Upper lobe of right lung (tissue), 1 donor: ENCODE data around the gene F2RL2. TPM values are rescaled to one million over a fixed set of nuclear protein-coding genes. Genes with fewer than 3 reads are reported as not detected.

Experiments used
- ATAC-seq: fragments of 200-7000 bp; cut with Tn5 transposase; one replicate; pipeline ENCODE4 v1.9.1; 2020; ENCODE audit warnings: mild to moderate bottlenecking, moderate library complexity
- DNase-seq: peaks from one replicate; pipeline ENCODE4 v3.0.0-alpha.2; 2020
- H3K27ac ChIP-seq: fragments of 200-600 bp; one replicate; pipeline ENCODE4 v1.8.0; 2022
- H3K27me3 ChIP-seq: fragments of 200-600 bp; one replicate; pipeline ENCODE4 v1.8.0; 2022; ENCODE audit warnings: mild to moderate bottlenecking
- H3K36me3 ChIP-seq: fragments of 200-600 bp; one replicate; pipeline ENCODE4 v1.8.0; 2022
- H3K4me1 ChIP-seq: fragments of 200-600 bp; one replicate; pipeline ENCODE4 v1.8.0; 2022
- H3K4me3 ChIP-seq: fragments of 200-600 bp; one replicate; pipeline ENCODE4 v1.8.0; 2022; ENCODE audit warnings: mild to moderate bottlenecking
- H3K9me3 ChIP-seq: fragments of 200-600 bp; one replicate; pipeline ENCODE4 v1.8.0; 2022
- intact Hi-C: fragments of 100-400 bp; cut with DNase I; formaldehyde crosslinking; loops from one replicate; pipeline ENCODE4 v1.11.0; 2022
- total RNA-seq: library from RNA; stranded (reverse); fragmentation: NEBNext Ultra II Directional; extraction: Animal tissue kit (Norgen Biotek cat#: 25700); gene quantifications from one replicate; pipeline ENCODE4 v1.2.1, GENCODE V29; 2021
- TF ChIP-seq, protein P1 (sequence below): fragments of 200-600 bp; IDR thresholded peaks from one replicate; pipeline ENCODE4 v1.8.0; 2022; ENCODE audit warnings: antibody characterized with exemption
- donor health status: DM: no; HTN: yes; CAD: no; lungs with severe emphysema.

The F2RL2 gene
- total RNA-seq, 1 donor from 2014 or later: 1.2 TPM

DNA sequence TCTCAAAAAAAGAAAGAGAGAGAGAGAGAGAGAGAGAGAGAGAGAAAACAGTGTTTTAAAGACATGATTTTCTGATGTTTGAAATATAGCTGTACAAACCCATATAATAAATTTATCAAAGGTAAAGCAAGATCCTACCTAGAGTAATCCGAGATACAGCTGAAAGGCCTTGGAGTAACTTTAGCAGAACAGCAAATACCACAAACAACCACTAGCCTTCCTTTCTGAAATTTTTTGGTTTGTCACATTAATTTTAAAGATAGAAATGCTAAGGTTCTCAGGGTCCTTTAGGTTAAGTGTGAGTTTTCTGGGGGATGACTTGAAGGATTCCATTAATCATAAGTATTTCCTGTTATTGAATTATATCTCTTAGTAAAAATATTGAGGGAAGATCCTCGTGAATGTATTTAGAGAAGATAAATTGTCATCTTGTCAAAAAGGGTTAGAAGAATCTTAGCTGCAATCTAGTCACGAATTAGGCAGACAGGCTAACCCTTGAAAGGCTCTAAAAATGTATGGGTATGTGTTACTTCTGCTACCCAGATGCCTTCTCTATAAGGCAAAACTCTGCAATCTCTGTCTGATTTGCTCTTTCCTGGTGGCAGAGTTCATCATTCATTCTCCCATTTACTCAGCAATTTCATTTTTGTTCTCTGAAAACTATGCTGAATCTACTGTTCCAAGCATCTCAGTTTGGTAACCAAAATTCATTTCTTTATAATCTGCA is 27.3 kb downstream of the F2RL2 start:
- intact Hi-C loops: no loop called here

DNA sequence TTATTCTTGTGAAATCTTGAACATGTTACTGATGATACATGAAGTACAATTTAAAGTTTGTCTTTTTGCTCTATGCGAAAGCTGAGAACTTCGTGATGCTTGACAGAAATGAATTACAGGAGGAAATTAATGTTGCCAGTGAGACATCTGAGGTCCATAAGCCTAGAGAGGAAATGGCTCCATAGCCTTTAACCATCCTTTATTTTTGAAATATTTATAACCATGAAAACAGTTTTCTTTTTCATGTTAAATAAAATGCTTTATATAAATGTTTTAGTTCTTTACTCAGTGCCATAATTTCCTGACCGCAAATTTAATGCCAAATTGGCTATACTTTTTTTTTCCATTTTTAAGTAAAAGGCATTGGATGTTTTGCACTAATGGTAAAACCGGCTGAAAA is 29.1 kb downstream of the F2RL2 start:
- TF ChIP-seq, protein P1, sequence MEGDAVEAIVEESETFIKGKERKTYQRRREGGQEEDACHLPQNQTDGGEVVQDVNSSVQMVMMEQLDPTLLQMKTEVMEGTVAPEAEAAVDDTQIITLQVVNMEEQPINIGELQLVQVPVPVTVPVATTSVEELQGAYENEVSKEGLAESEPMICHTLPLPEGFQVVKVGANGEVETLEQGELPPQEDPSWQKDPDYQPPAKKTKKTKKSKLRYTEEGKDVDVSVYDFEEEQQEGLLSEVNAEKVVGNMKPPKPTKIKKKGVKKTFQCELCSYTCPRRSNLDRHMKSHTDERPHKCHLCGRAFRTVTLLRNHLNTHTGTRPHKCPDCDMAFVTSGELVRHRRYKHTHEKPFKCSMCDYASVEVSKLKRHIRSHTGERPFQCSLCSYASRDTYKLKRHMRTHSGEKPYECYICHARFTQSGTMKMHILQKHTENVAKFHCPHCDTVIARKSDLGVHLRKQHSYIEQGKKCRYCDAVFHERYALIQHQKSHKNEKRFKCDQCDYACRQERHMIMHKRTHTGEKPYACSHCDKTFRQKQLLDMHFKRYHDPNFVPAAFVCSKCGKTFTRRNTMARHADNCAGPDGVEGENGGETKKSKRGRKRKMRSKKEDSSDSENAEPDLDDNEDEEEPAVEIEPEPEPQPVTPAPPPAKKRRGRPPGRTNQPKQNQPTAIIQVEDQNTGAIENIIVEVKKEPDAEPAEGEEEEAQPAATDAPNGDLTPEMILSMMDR: no peak
- Histone ChIP-seq H3K9me3 (no peaks in the 10 kb centered on the region), H3K4me3 (no peak overlapping the region), H3K4me1 (no peaks in the 10 kb centered on the region), H3K36me3 (peaks cover 3% of the 10 kb centered on the region), H3K27me3 (no peaks in the 10 kb centered on the region), H3K27ac (no peak overlapping the region)
- DNase-seq (no peak), ATAC-seq (no peak)
- intact Hi-C loops: no loop called here

More for the DNA sequence above, 27.3 kb downstream of the F2RL2 start:
- Histone ChIP-seq H3K4me3 (no peak overlapping the region), H3K4me1 (no peaks in the 10 kb centered on the region), H3K9me3 (no peaks in the 10 kb centered on the region), H3K27me3 (no peaks in the 10 kb centered on the region), H3K36me3 (peaks cover 3% of the 10 kb centered on the region), H3K27ac (no peak overlapping the region)
- DNase-seq (no peak), ATAC-seq (no peak)
- TF ChIP-seq, protein P1: no peak

DNA sequence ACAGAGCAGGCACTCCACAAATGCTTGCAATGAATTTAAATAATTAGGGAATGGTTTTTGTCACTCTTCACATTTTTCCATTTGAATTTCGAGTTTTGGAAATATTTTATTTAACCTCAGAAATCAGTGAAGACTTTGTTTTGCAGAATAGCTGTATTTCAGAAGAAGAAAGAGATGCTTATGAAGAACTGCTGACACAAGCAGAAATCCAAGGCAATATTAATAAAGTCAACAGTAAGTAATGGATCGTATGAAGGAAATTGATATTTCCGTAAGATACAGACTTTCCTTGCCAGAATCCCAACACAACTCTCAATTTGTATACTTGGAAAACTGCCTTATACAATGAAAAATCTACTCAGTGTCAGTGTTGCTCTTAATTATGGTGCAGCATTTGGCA is 30.5 kb downstream of the F2RL2 start:
- TF ChIP-seq, protein P1: no peak
- H3K4me1 ChIP-seq: no peaks in the 10 kb centered on the region
- H3K9me3 ChIP-seq: no peaks in the 10 kb centered on the region
- H3K4me3 ChIP-seq: no peak overlapping the region
- H3K36me3 ChIP-seq: peaks cover 3% of the 10 kb centered on the region
- no peaks in the 10 kb centered on the region for H3K27me3 ChIP-seq
- intact Hi-C loops: no loop called here
- DNase-seq (no peak), ATAC-seq (no peak)
- H3K27ac ChIP-seq: no peak overlapping the region

DNA sequence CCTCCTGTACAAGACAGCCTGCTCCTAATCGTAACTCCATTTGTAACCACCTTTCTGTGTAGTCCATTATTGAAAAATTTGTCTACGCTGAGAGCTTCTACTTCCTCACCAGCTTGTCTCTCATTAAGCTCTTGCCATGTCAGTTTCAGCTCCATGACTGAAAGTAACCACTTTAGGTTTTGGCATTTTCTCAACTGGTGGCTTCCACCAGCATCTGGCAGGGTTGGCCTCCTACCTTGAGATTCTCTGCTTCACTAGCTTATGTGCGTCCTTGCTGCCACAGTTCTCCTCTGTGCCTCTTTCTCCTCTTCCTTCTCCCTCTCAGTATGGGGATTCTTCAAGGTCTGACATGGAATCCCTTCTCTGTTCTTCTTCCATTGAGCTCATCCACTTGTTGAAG is 31.8 kb downstream of the F2RL2 start:
- no peaks in the 10 kb centered on the region for H3K9me3 ChIP-seq
- H3K27me3 ChIP-seq: no peaks in the 10 kb centered on the region
- ATAC-seq (no peak), DNase-seq (no peak)
- no peak overlapping the region for H3K4me3 ChIP-seq
- TF ChIP-seq, protein P1: no peak
- H3K27ac ChIP-seq: no peak overlapping the region
- H3K4me1 ChIP-seq: no peaks in the 10 kb centered on the region
- intact Hi-C loops: no loop called here
- H3K36me3 ChIP-seq: no peaks in the 10 kb centered on the region

DNA sequence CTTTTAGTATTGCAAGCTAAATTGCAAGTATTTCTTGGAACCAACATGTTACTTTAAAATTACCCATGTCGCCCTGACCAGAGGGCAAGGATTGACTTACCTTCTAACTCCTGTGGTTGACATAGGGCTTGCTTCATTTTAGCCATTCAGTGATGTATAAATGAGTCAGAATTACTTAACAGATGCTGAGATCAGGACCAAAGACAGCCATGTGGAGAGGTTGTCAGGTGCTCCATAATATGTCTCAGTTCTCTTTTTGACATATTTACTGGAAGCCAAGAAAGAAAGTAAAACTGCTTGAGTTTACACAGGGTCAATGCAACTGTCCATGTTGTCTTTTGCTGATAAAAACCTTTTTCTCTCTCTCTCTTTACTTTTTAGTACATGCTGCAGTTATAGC is 33.2 kb downstream of the F2RL2 start:
- H3K27ac ChIP-seq: no peak overlapping the region
- no peak overlapping the region for H3K4me3 ChIP-seq
- DNase-seq: no peak
- TF ChIP-seq, protein P1: no peak
- no peak for ATAC-seq
- intact Hi-C loops: no loop called here
- H3K9me3 ChIP-seq: no peaks in the 10 kb centered on the region
- no peaks in the 10 kb centered on the region for H3K27me3 ChIP-seq
- no peaks in the 10 kb centered on the region for H3K36me3 ChIP-seq
- no peaks in the 10 kb centered on the region for H3K4me1 ChIP-seq

DNA sequence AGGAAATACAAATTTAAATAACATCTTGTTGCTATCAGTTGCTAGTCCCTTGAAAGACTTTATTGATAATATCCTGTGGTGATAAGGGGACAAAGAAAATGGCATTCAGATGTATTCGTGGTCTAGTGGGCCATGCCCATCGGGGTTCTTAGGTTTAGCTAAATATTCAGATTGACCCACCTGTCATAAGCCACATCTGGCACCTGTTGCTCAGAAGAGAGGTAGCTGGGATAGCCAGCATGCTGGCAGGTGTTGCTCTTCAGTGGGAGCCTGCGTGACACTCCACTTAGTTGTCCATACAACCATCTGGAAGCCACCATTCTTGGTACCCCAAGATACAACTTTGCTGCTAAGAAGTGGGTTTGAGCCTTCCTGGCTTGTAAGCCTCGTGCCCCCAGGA is 36.7 kb downstream of the F2RL2 start:
- intact Hi-C loops: no loop called here
- no peaks in the 10 kb centered on the region for H3K9me3 ChIP-seq
- H3K36me3 ChIP-seq: no peaks in the 10 kb centered on the region
- no peak overlapping the region for H3K4me3 ChIP-seq
- H3K4me1 ChIP-seq: no peaks in the 10 kb centered on the region
- no peak for ATAC-seq
- DNase-seq: no peak
- TF ChIP-seq, protein P1: no peak
- no peak overlapping the region for H3K27ac ChIP-seq
- no peaks in the 10 kb centered on the region for H3K27me3 ChIP-seq
